GM21737 (cell line): ENCODE measurements around the gene IER5.
A peak's percentile ranks its signal among the peaks of the same experiment; 100 is the strongest.

ENCODE experiments used
- ATAC-seq: cut with Tn5 transposase; IDR thresholded peaks from one replicate; pipeline ENCODE4 v1.9.1; 2021; ENCODE audit warnings: mild to moderate bottlenecking, moderate library complexity; ENCODE audit not compliant: unreplicated experiment

Gene IER5

GRCh38 chr1:181076852-181077251 lies 11.6 kb upstream of the IER5 start:
- no peak for ATAC-seq

- ATAC-seq = no peak
Observed at GRCh38 chr1:181077576-181078242, 10.8 kb upstream of the IER5 start.

GRCh38 chr1:181079382-181079781 lies 9.1 kb upstream of the IER5 start:
- no peak for ATAC-seq

GRCh38 chr1:181079920-181080319 lies 8.6 kb upstream of the IER5 start:
- no peak for ATAC-seq

- ATAC-seq = no peak
Observed at GRCh38 chr1:181080556-181080955, 7.9 kb upstream of the IER5 start.

GRCh38 chr1:181081395-181081794 lies 7.1 kb upstream of the IER5 start:
- ATAC-seq = no peak

- peak; percentile 28 for ATAC-seq
Observed at GRCh38 chr1:181083842-181084605, 4.5 kb upstream of the IER5 start.

GRCh38 chr1:181084606-181084969 lies 3.9 kb upstream of the IER5 start:
- ATAC-seq = no peak

GRCh38 chr1:181086091-181086490 lies 2.4 kb upstream of the IER5 start:
- ATAC-seq = no peak

- ATAC-seq = no peak
Observed at GRCh38 chr1:181086926-181087325, 1.6 kb upstream of the IER5 start.

- ATAC-seq = no peak
Observed at GRCh38 chr1:181087400-181087901, 1.0 kb upstream of the IER5 start.

- peak; percentile 7 for ATAC-seq
Observed at GRCh38 chr1:181089017-181089675, 646 bp downstream of the IER5 start.

- ATAC-seq = peak; percentile 38
Observed at GRCh38 chr1:181089676-181090544, 1.4 kb downstream of the IER5 start.

- ATAC-seq = no peak
Observed at GRCh38 chr1:181090641-181091126, 2.2 kb downstream of the IER5 start.

GRCh38 chr1:181091309-181092040 lies 3.0 kb downstream of the IER5 start:
- no peak for ATAC-seq

- ATAC-seq = no peak
Observed at GRCh38 chr1:181092056-181092455, 3.6 kb downstream of the IER5 start.

GRCh38 chr1:181092883-181093458 lies 4.5 kb downstream of the IER5 start:
- no peak for ATAC-seq

- ATAC-seq = no peak
Observed at GRCh38 chr1:181094416-181095212, 6.1 kb downstream of the IER5 start.

- ATAC-seq = no peak
Observed at GRCh38 chr1:181095260-181095659, 6.8 kb downstream of the IER5 start.
